Endothelial cell of umbilical vein (primary cell): ENCODE measurements around the gene PLA2G6.

Source experiments
- CTCF ChIP-seq, 2 donors: IDR thresholded peaks; 1 replicate in 1 of 2; 2 replicates in 1 of 2; pipeline ENCODE4 v1.5.1; 2011; ENCODE audit warnings: low read length in 2 of 2, mild to moderate bottlenecking in 2 of 2, moderate library complexity in 2 of 2, control low read depth in 1 of 2, inconsistent platforms in 1 of 2, low read depth in 1 of 2; ENCODE audit not compliant: insufficient read depth in 1 of 2; ENCODE audit errors: extremely low read depth in 1 of 2
- MYC ChIP-seq: IDR thresholded peaks from one replicate; pipeline ENCODE4 v1.6.1; 2011; ENCODE audit warnings: mild to moderate bottlenecking, low read depth, low read length
- POLR2A ChIP-seq: IDR thresholded peaks from 2 replicates; pipeline ENCODE4 v1.6.1; 2012; ENCODE audit warnings: low read depth, mild to moderate bottlenecking, control low read depth, low read length
- POLR2AphosphoS5 ChIP-seq: IDR thresholded peaks from 2 replicates; pipeline ENCODE4 v1.6.1; 2012; ENCODE audit warnings: low read depth, mild to moderate bottlenecking, control low read depth, low read length, moderate library complexity; ENCODE audit not compliant: insufficient read depth

GRCh38 chr22:38204784-38205183 lies 23.2 kb upstream of the PLA2G6 start:
- no peak for TF ChIP-seq CTCF (IDR thresholded peaks at IDR 0.05; ENCODE audit: extremely low read depth in 1 of 2, insufficient read depth in 1 of 2, low read depth in 1 of 2, low read length in 2 of 2)
- no peak for TF ChIP-seq POLR2A
- no peak for TF ChIP-seq MYC
- TF ChIP-seq POLR2AphosphoS5 = peak; percentile 10
